H9 (cell line): ENCODE measurements around the gene TBC1D22A. TPM values are rescaled to one million over a fixed set of nuclear protein-coding genes. Genes with fewer than 3 reads are reported as not detected.

Source experiments
- DNase-seq: peaks from one replicate; pipeline ENCODE4 v3.0.0-alpha.2; 2017
- H2AFZ ChIP-seq: one replicate; pipeline ENCODE4 v1.6.1; 2013; ENCODE audit warnings: mild to moderate bottlenecking, low read length, control low read depth, moderate library complexity
- H2AK5ac ChIP-seq: 2 replicates; pipeline ENCODE4 v1.6.1; 2013; ENCODE audit warnings: low read length, control low read depth, mixed read lengths; ENCODE audit not compliant: insufficient read length
- H2BK120ac ChIP-seq: one replicate; pipeline ENCODE4 v1.6.1; 2013; ENCODE audit warnings: low read depth, mild to moderate bottlenecking, low read length, control low read depth, inconsistent platforms; ENCODE audit not compliant: poor library complexity, severe bottlenecking
- H2BK12ac ChIP-seq: 2 replicates; pipeline ENCODE4 v1.6.1; 2013; ENCODE audit warnings: low read length, control low read depth, mixed read lengths, low read depth; ENCODE audit not compliant: insufficient read length
- H2BK15ac ChIP-seq: 2 replicates; pipeline ENCODE4 v1.6.1; 2013; ENCODE audit warnings: low read depth, low read length, control low read depth
- H2BK20ac ChIP-seq: one replicate; pipeline ENCODE4 v1.6.1; 2013; ENCODE audit warnings: low read depth, mild to moderate bottlenecking, low read length, control low read depth, inconsistent platforms; ENCODE audit not compliant: poor library complexity, severe bottlenecking
- H2BK5ac ChIP-seq: 2 replicates; pipeline ENCODE4 v1.6.1; 2013; ENCODE audit warnings: low read length, control low read depth, mixed read lengths; ENCODE audit not compliant: insufficient read length
- H3K14ac ChIP-seq: 2 replicates; pipeline ENCODE4 v1.6.1; 2013; ENCODE audit warnings: low read length, control low read depth; ENCODE audit not compliant: insufficient read depth
- H3K18ac ChIP-seq: 2 replicates; pipeline ENCODE4 v1.6.1; 2013; ENCODE audit warnings: low read depth, mild to moderate bottlenecking, mixed read lengths, low read length, control low read depth; ENCODE audit not compliant: insufficient read length
- H3K23ac ChIP-seq: 2 replicates; pipeline ENCODE4 v1.6.1; 2013; ENCODE audit warnings: low read length, control low read depth, mixed read lengths, low read depth; ENCODE audit not compliant: insufficient read length
- H3K23me2 ChIP-seq: 2 replicates; pipeline ENCODE4 v1.6.1; 2013; ENCODE audit warnings: low read depth, mild to moderate bottlenecking, mixed read lengths, low read length, control low read depth; ENCODE audit not compliant: insufficient read length, poor library complexity, severe bottlenecking
- H3K27ac ChIP-seq: 2 replicates; pipeline ENCODE4 v1.5.1; 2013; ENCODE audit warnings: low read length, control low read depth, mixed read lengths, low read depth; ENCODE audit not compliant: insufficient read length
- H3K27me3 ChIP-seq: 2 replicates; pipeline ENCODE4 v1.6.1; 2013; ENCODE audit warnings: low read length, control low read depth, inconsistent platforms; ENCODE audit not compliant: insufficient read depth
- H3K4ac ChIP-seq: 2 replicates; pipeline ENCODE4 v1.6.1; 2013; ENCODE audit warnings: low read depth, mild to moderate bottlenecking, control low read depth, inconsistent platforms, low read length, moderate library complexity
- H3K4me1 ChIP-seq: 2 replicates; pipeline ENCODE4 v1.6.1; 2013; ENCODE audit warnings: low read length, control low read depth, inconsistent platforms; ENCODE audit not compliant: insufficient read depth
- H3K4me2 ChIP-seq: 2 replicates; pipeline ENCODE4 v1.6.1; 2013; ENCODE audit warnings: low read length, control low read depth, mixed read lengths; ENCODE audit not compliant: insufficient read length, insufficient read depth
- H3K56ac ChIP-seq: 2 replicates; pipeline ENCODE4 v1.6.1; 2013; ENCODE audit warnings: low read depth, mild to moderate bottlenecking, mixed read lengths, low read length, control low read depth; ENCODE audit not compliant: insufficient read length
- H3K79me1 ChIP-seq: 2 replicates; pipeline ENCODE4 v1.6.1; 2013; ENCODE audit warnings: low read depth, mild to moderate bottlenecking, moderate library complexity, low read length, control low read depth, inconsistent platforms; ENCODE audit not compliant: insufficient read depth, poor library complexity, severe bottlenecking
- H3K79me2 ChIP-seq: 2 replicates; pipeline ENCODE4 v1.6.1; 2013; ENCODE audit warnings: low read length, control low read depth, inconsistent platforms; ENCODE audit not compliant: insufficient read depth
- H3K9ac ChIP-seq: 2 replicates; pipeline ENCODE4 v1.6.1; 2013; ENCODE audit warnings: low read length, control low read depth, mixed read lengths; ENCODE audit not compliant: insufficient read length; ENCODE audit errors: extremely low read depth
- H3K9me3 ChIP-seq: one replicate; pipeline ENCODE4 v1.6.1; 2013; ENCODE audit warnings: low read depth, low read length, inconsistent platforms; ENCODE audit not compliant: control insufficient read depth
- H3T11ph ChIP-seq: one replicate; pipeline ENCODE4 v1.6.1; 2013; ENCODE audit warnings: mild to moderate bottlenecking, low read length, control low read depth, inconsistent platforms
- H4K20me1 ChIP-seq: one replicate; pipeline ENCODE4 v1.6.1; 2013; ENCODE audit not compliant: control insufficient read depth, insufficient read length, insufficient read depth
- H4K5ac ChIP-seq: 2 replicates; pipeline ENCODE4 v1.6.1; 2013; ENCODE audit warnings: low read depth, mild to moderate bottlenecking, mixed read lengths, low read length, control low read depth; ENCODE audit not compliant: insufficient read length
- H4K8ac ChIP-seq: replicated peaks from 2 replicates; pipeline ENCODE4 v1.6.1; 2013; ENCODE audit warnings: low read length, control low read depth, mixed read lengths, low read depth; ENCODE audit not compliant: insufficient read length
- H4K91ac ChIP-seq: 2 replicates; pipeline ENCODE4 v1.6.1; 2013; ENCODE audit warnings: low read depth, mild to moderate bottlenecking, moderate library complexity, mixed read lengths, low read length, control low read depth; ENCODE audit not compliant: insufficient read length
- H3K27ac Mint-ChIP-seq, 3 experiments: 2 replicates in 2 of 3; 3 replicates in 1 of 3; pipeline ENCODE4 v1.8.0; 2020 to 2021; ENCODE audit warnings: mixed read lengths in 3 of 3, mild to moderate bottlenecking in 1 of 3, moderate library complexity in 1 of 3
- H3K27me3 Mint-ChIP-seq: 2 replicates; pipeline ENCODE4 v1.8.0; 2021; ENCODE audit warnings: low read depth, mild to moderate bottlenecking, moderate library complexity, mixed read lengths
- H3K36me3 Mint-ChIP-seq, 3 experiments: 2 replicates in 2 of 3; 3 replicates in 1 of 3; pipeline ENCODE4 v1.8.0; 2020 to 2021; ENCODE audit warnings: low read depth in 3 of 3, mixed read lengths in 3 of 3; ENCODE audit not compliant: insufficient read depth in 1 of 3
- H3K4me1 Mint-ChIP-seq, 2 experiments: 2 replicates each; pipeline ENCODE4 v1.8.0; 2020; ENCODE audit warnings: mixed read lengths in 2 of 2
- H3K4me3 Mint-ChIP-seq, 2 experiments: 2 replicates in 1 of 2; 3 replicates in 1 of 2; pipeline ENCODE4 v1.8.0; 2020 to 2021; ENCODE audit warnings: mild to moderate bottlenecking in 2 of 2, mixed read lengths in 2 of 2, moderate library complexity in 1 of 2
- H3K9me3 Mint-ChIP-seq, 2 experiments: 2 replicates in 1 of 2; 3 replicates in 1 of 2; pipeline ENCODE4 v1.8.0; 2020; ENCODE audit warnings: mild to moderate bottlenecking in 2 of 2, mixed read lengths in 2 of 2, moderate library complexity in 1 of 2
- CTCF ChIP-seq: fragments of 200-600 bp; sonication (generic); conservative IDR thresholded peaks from 3 replicates; pipeline ENCODE4 v1.8.0; 2021; ENCODE audit warnings: antibody characterized with exemption, mild to moderate bottlenecking
- WGBS: extraction: QIAGEN DNeasy Blood & Tissue Kit; methylation state at CpG from one replicate; pipeline ENCODE4 v1.1.7; 2013; ENCODE audit warnings: missing lambda C conversion rate, low lambda C conversion rate, mixed read lengths; ENCODE audit not compliant: insufficient read length; ENCODE audit errors: extremely low coverage; 5-methylcytosine and 5-hydroxymethylcytosine counted together
- total RNA-seq: library from RNA; stranded (reverse); gene quantifications from 2 replicates; pipeline ENCODE4 v1.2.1, GENCODE V29; 2021

Gene TBC1D22A
- total RNA-seq, 1 experiment from 2014 or later, result 20.8 TPM

- Mint-ChIP-seq H3K4me3 (no peak overlapping the region), H3K27ac (peak overlapping the region in 2 of 3 experiments; percentile 3 to 98; a peak in 3 of 7 replicates), H3K36me3 (no peaks in the 10 kb centered on the region), H3K9me3 (no peaks in the 10 kb centered on the region), H3K27me3 (no peaks in the 10 kb centered on the region), H3K4me1 (peaks cover 37 to 43% of the 10 kb centered on the region in 2 experiments)
- Histone ChIP-seq H3K79me2 (peaks cover 10% of the 10 kb centered on the region; the same call in 1 of the 2 replicates), H3K27me3 (no peaks in the 10 kb centered on the region), H2AK5ac (no peak overlapping the region), H4K91ac (no peak overlapping the region), H4K20me1 (no peaks in the 10 kb centered on the region), H3K23me2 (peaks cover 4% of the 10 kb centered on the region), H3K27ac (no peak overlapping the region), H3K9me3 (no peaks in the 10 kb centered on the region), H3K4me1 (no peaks in the 10 kb centered on the region; the same call in 1 of the 2 replicates), H3K79me1 (peaks cover 3% of the 10 kb centered on the region), H3K4me2 (no peak overlapping the region), H2BK15ac (no peak overlapping the region), H3K23ac (no peak overlapping the region), H2BK20ac (no peak overlapping the region), H2BK120ac (no peak overlapping the region), H3T11ph (no peak overlapping the region), H3K14ac (peak overlapping the region; percentile 31), H2AFZ (no peak overlapping the region), H4K8ac (no peak overlapping the region), H3K4ac (no peak overlapping the region; the same call in 1 of the 2 replicates), H2BK5ac (no peak overlapping the region), H3K9ac (no peak overlapping the region), H3K18ac (no peak overlapping the region), H4K5ac (no peak overlapping the region), H2BK12ac (no peak overlapping the region), H3K56ac (no peak overlapping the region)
- no CpG with 5 or more reads among the region's 18 CpGs for WGBS
- no peak for DNase-seq
- TF ChIP-seq CTCF, result no peak
Observed at GRCh38 chr22:46776876-46777608, 14.6 kb downstream of the TBC1D22A start.
